DOHH2 (cell line): ENCODE measurements around the gene AEBP2.

Source experiments
- EZH2phosphoT487 ChIP-seq: fragments of 200-600 bp; sonication (generic); IDR thresholded peaks from 2 replicates; pipeline ENCODE4 v1.6.1; 2017; ENCODE audit warnings: borderline replicate concordance, mild to moderate bottlenecking, antibody characterized with exemption, low read length, moderate library complexity, mixed read lengths
- TF ChIP-seq, protein P1 (sequence below): fragments of 200-600 bp; sonication (generic); IDR thresholded peaks from one replicate; pipeline ENCODE4 v1.5.1; 2014; ENCODE audit warnings: antibody characterized with exemption, mild to moderate bottlenecking, low read depth, low read length; ENCODE audit not compliant: poor library complexity, severe bottlenecking

- TF ChIP-seq, protein P1, sequence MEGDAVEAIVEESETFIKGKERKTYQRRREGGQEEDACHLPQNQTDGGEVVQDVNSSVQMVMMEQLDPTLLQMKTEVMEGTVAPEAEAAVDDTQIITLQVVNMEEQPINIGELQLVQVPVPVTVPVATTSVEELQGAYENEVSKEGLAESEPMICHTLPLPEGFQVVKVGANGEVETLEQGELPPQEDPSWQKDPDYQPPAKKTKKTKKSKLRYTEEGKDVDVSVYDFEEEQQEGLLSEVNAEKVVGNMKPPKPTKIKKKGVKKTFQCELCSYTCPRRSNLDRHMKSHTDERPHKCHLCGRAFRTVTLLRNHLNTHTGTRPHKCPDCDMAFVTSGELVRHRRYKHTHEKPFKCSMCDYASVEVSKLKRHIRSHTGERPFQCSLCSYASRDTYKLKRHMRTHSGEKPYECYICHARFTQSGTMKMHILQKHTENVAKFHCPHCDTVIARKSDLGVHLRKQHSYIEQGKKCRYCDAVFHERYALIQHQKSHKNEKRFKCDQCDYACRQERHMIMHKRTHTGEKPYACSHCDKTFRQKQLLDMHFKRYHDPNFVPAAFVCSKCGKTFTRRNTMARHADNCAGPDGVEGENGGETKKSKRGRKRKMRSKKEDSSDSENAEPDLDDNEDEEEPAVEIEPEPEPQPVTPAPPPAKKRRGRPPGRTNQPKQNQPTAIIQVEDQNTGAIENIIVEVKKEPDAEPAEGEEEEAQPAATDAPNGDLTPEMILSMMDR: no peak
- TF ChIP-seq EZH2phosphoT487: no peak
These were observed 103.3 kb downstream of the AEBP2 start for GRCh38 chr12:19542606-19543005.
